A549 (cell line): ENCODE measurements around the gene NFKB2. TPM values are rescaled to one million over a fixed set of nuclear protein-coding genes. Genes with fewer than 3 reads are reported as not detected.

Source experiments
- ATAC-seq, 2 experiments: fragments of 200-7000 bp in 1 of 2; fragments of >200 bp in 1 of 2; cut with Nextera tagmentation in 1 of 2; cut with Tn5 transposase in 1 of 2; 3 replicates each; pipeline versions ENCODE4 v1.8.0 to v1.9.1; 2018 to 2020; ENCODE audit warnings: mild to moderate bottlenecking in 1 of 2, moderate library complexity in 1 of 2
- CTCF ChIA-PET: fragments of 300-600 bp; sonication (Branson Sonifier 250); formaldehyde crosslinking; extraction: SDS; loops from one replicate; lab custom pipeline; 2021; ENCODE audit warnings: antibody characterized with exemption, inconsistent platforms; lab: Yijun Ruan, JAX
- POLR2A ChIA-PET: fragments of 350-600 bp; formaldehyde crosslinking; extraction: SDS; loops from one replicate; lab custom pipeline; 2021; ENCODE audit warnings: antibody characterized with exemption, inconsistent platforms; lab: Yijun Ruan, JAX
- DNase-seq, 2 experiments: peaks; one replicate each; pipeline versions ENCODE4 v3.0.0 to v3.0.0-alpha.2; 2011 to 2016; ENCODE audit warnings: low read depth in 1 of 2, low spot score in 1 of 2
- FAIRE-seq: peaks from 2 replicates; lab custom pipeline; 2011; peaks lifted over from hg19 to GRCh38; lab: Jason Lieb, UNC
- H3K27ac ChIP-seq, 2 experiments: fragments of >200 bp; sonication (Bioruptor Twin); formaldehyde crosslinking; 3 replicates each; pipeline ENCODE4 v1.5.1; 2016 to 2017
- H3K4me1 ChIP-seq: fragments of >200 bp; sonication (Bioruptor Twin); formaldehyde crosslinking; 3 replicates; pipeline ENCODE4 v1.6.1; 2016
- H3K4me2 ChIP-seq: fragments of >200 bp; sonication (Bioruptor Twin); formaldehyde crosslinking; 3 replicates; pipeline ENCODE4 v1.6.1; 2016
- H3K4me3 ChIP-seq: fragments of >200 bp; sonication (Bioruptor Twin); formaldehyde crosslinking; 3 replicates; pipeline ENCODE4 v1.5.1; 2016
- H3K9me3 ChIP-seq: fragments of >200 bp; sonication (Bioruptor Twin); formaldehyde crosslinking; 3 replicates; pipeline ENCODE4 v1.6.1; 2016
- BHLHE40 ChIP-seq: IDR thresholded peaks from 2 replicates; pipeline ENCODE4 v1.6.1; 2012; ENCODE audit warnings: low read depth, low read length, inconsistent platforms
- CHD4 ChIP-seq: fragments of 200-600 bp; sonication (generic); IDR thresholded peaks from 2 replicates; pipeline ENCODE4 v1.6.1; 2016; ENCODE audit warnings: antibody characterized with exemption, mild to moderate bottlenecking, borderline replicate concordance
- EHF ChIP-seq: fragments of 250-450 bp; sonication (Bioruptor Pico); IDR thresholded peaks from 2 replicates; pipeline ENCODE4 v1.5.0; 2020; ENCODE audit warnings: mild to moderate bottlenecking
- FOSB ChIP-seq: fragments of 250-450 bp; sonication (Bioruptor Pico); IDR thresholded peaks from 2 replicates; pipeline ENCODE4 v1.5.0; 2020; ENCODE audit warnings: mild to moderate bottlenecking, moderate library complexity
- GATA3 ChIP-seq: IDR thresholded peaks from 2 replicates; pipeline ENCODE4 v1.6.1; 2012; ENCODE audit warnings: borderline replicate concordance
- HDAC2 ChIP-seq: fragments of 200-600 bp; sonication (generic); IDR thresholded peaks from 2 replicates; pipeline ENCODE4 v1.6.1; 2016
- HOXB13 ChIP-seq: fragments of 250-450 bp; sonication (Bioruptor Pico); IDR thresholded peaks from 2 replicates; pipeline ENCODE4 v1.5.0; 2020; ENCODE audit warnings: low read depth, mild to moderate bottlenecking, moderate library complexity
- JUN ChIP-seq, 2 experiments: fragments of >200 bp; sonication (Bioruptor Twin); formaldehyde crosslinking; IDR thresholded peaks; 2 replicates in 1 of 2; 3 replicates in 1 of 2; pipeline ENCODE4 v1.6.1; 2016 to 2017
- KDM1A ChIP-seq: fragments of 200-600 bp; sonication (generic); IDR thresholded peaks from 2 replicates; pipeline ENCODE4 v1.6.1; 2016; ENCODE audit warnings: low read depth, mild to moderate bottlenecking
- NPAS2 ChIP-seq: fragments of 250-450 bp; sonication (Bioruptor Pico); IDR thresholded peaks from 2 replicates; pipeline ENCODE4 v1.8.0; 2022; ENCODE audit warnings: mild to moderate bottlenecking, moderate library complexity, borderline replicate concordance
- PHF8 ChIP-seq: fragments of 200-600 bp; sonication (generic); IDR thresholded peaks from 2 replicates; pipeline ENCODE4 v1.6.1; 2016; ENCODE audit warnings: low read depth, mild to moderate bottlenecking, antibody characterized with exemption, moderate library complexity, borderline replicate concordance
- POLR2AphosphoS2 ChIP-seq: conservative IDR thresholded peaks from 2 replicates; pipeline ENCODE4 v1.6.1; 2012; ENCODE audit warnings: low read length, improper control_type of control experiment, inconsistent platforms
- RFX5 ChIP-seq: fragments of 450-650 bp; IDR thresholded peaks from 2 replicates; pipeline ENCODE4 v1.7.1; 2014; ENCODE audit warnings: antibody characterized with exemption, mild to moderate bottlenecking, moderate library complexity
- SMC3 ChIP-seq: fragments of >200 bp; sonication (Bioruptor Twin); formaldehyde crosslinking; IDR thresholded peaks from 3 replicates; pipeline ENCODE4 v1.6.1; 2018; ENCODE audit warnings: inconsistent platforms
- SREBF2 ChIP-seq: fragments of 450-650 bp; IDR thresholded peaks from 2 replicates; pipeline ENCODE4 v1.6.1; 2014; ENCODE audit warnings: mild to moderate bottlenecking, moderate library complexity
- ZNF302 ChIP-seq: fragments of 250-450 bp; sonication (Bioruptor Pico); IDR thresholded peaks from 2 replicates; pipeline ENCODE4 v1.9.0; 2021; ENCODE audit warnings: inconsistent platforms, mild to moderate bottlenecking, moderate library complexity
- WGBS: methylation state at CpG from one replicate; pipeline ENCODE4 v1.1.6; 2017; ENCODE audit errors: missing lambda C conversion rate; 5-methylcytosine and 5-hydroxymethylcytosine counted together
- polyA plus RNA-seq, 4 experiments: library from polyadenylated mRNA; depleted of rRNA in 3 of 4; stranded (reverse); fragments of >200 nt; fragmentation: RNase III in 1 of 4; extraction: RNeasy Plus Mini Kit Qiagen cat#74134 plus additional on column Dnase treatment in 1 of 4; gene quantifications; 2 replicates in 3 of 4; 3 replicates in 1 of 4; pipeline ENCODE4 v1.2.3, GENCODE V29; 2011 to 2017
- small RNA-seq, 6 experiments: library from RNA; depleted of rRNA; stranded (forward); fragments of <200 nt; gene quantifications; one replicate each; pipeline ENCODE3, GENCODE V24; 2012
- TF ChIP-seq, protein P1 (sequence below): fragments of 150-350 bp; IDR thresholded peaks from 2 replicates; pipeline ENCODE4 v1.6.1; 2014; ENCODE audit warnings: low read depth, mild to moderate bottlenecking, low read length
- TF ChIP-seq, protein P2 (sequence below): IDR thresholded peaks from 2 replicates; pipeline ENCODE4 v1.6.1; 2012; ENCODE audit warnings: low read depth, borderline replicate concordance
- TF ChIP-seq, protein P3 (sequence below): fragments of >200 bp; sonication (Bioruptor Twin); formaldehyde crosslinking; IDR thresholded peaks from 2 replicates; pipeline ENCODE4 v1.6.1; 2016

The NFKB2 gene
- polyA plus RNA-seq, 2 of the 4 experiments (the other 2 are of a cell fraction), result 27.6 to 35.7 TPM

DNA sequence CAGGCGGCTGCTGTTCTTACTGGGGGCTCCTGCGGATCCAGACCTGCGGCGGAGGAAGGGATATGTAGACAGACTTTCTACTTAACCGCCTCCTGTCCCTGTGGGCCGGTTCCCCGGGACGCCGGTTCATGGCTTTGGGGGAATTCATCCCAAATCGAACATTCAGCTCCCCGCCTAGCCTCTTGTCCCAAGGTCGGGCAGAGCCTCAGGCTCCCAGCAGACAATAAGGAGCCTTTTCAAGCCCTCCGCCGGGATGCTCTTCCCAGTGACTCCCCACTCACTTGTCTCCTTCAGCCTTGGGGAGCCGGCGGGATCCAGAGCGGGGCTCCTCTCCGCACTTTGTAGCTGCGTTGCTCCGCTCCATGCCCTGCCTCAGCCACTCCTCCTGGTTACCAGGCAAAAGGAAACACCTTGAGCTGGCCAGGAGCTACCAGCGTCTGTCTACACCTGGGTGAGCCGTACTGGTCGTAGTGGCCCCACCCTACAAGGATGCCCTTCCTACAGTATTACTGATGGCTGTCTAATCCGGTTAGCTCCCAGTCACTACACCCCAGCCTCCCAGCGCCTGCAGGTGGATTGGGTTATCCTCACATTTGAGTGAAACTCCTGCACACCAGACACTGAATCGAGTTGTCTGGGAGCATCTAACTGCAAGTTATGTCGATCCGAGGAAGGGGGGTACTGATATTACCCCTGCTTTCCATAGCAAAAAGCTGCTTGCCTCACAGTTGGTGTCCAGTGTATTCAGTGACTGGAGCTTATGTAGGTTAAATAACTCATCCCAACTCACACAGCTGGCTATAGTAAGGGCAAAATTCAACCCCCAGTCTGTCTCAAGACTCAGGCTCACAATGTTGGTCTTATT is 55.8 kb downstream of the NFKB2 start, which contains the start of gene C10orf95:
Gene C10orf95 (minus strand): TSS at position 439 of the 865 bp plus-strand sequence. CDS start 450 bp downstream, outside the sequence.
- Histone ChIP-seq H3K4me1 (peaks cover 54% of the 10 kb centered on the region), H3K4me3 (peak within 1 kb of the TSS; percentile 97), H3K27ac (peak within 1 kb of the TSS; percentile 89 to 95), H3K9me3 (no peaks in the 10 kb centered on the region), H3K4me2 (peak within 1 kb of the TSS; percentile 87)
- ChIA-PET CTCF (interaction anchor here (1.0 to 3.7 kb wide), 15 partner anchors 10 to 282 kb away, joined by 3 to 20 read pairs (median 6); partner anchors contain the start of gene CUEDC2), POLR2A (interaction anchor here (0.6 to 2.1 kb wide), 11 partner anchors 9 to 282 kb away, joined by 3 to 9 read pairs (median 4); partner anchors contain the start of gene CUEDC2)
- WGBS, result 64% methylated on average over 25 of the region's 28 CpGs
- FAIRE-seq (no peak), DNase-seq (no peak), ATAC-seq (peak in 1 of 2 experiments; percentile 5; a peak in 2 of 6 replicates)
- TF ChIP-seq, protein P1, sequence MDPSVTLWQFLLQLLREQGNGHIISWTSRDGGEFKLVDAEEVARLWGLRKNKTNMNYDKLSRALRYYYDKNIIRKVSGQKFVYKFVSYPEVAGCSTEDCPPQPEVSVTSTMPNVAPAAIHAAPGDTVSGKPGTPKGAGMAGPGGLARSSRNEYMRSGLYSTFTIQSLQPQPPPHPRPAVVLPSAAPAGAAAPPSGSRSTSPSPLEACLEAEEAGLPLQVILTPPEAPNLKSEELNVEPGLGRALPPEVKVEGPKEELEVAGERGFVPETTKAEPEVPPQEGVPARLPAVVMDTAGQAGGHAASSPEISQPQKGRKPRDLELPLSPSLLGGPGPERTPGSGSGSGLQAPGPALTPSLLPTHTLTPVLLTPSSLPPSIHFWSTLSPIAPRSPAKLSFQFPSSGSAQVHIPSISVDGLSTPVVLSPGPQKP, result no peak
- TF ChIP-seq SREBF2, result no peak
- no peak for TF ChIP-seq RFX5
- no peak for TF ChIP-seq FOSB (CRISPR knock-in tag)
- no peak; the same call in 1 of the 2 replicates for TF ChIP-seq PHF8
- TF ChIP-seq, protein P2, sequence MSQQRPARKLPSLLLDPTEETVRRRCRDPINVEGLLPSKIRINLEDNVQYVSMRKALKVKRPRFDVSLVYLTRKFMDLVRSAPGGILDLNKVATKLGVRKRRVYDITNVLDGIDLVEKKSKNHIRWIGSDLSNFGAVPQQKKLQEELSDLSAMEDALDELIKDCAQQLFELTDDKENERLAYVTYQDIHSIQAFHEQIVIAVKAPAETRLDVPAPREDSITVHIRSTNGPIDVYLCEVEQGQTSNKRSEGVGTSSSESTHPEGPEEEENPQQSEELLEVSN, result no peak
- TF ChIP-seq HOXB13, result no peak
- TF ChIP-seq KDM1A, result no peak
- TF ChIP-seq BHLHE40, result no peak
- TF ChIP-seq GATA3, result no peak
- no peak for TF ChIP-seq HDAC2
- no peak for TF ChIP-seq JUN (IDR thresholded peaks at IDR 0.05)
- no peak for TF ChIP-seq NPAS2 (CRISPR knock-in tag)
- TF ChIP-seq EHF (CRISPR knock-in tag), result no peak
- no peak for TF ChIP-seq SMC3
- TF ChIP-seq POLR2AphosphoS2, result no peak
- TF ChIP-seq ZNF302 (CRISPR knock-in tag), result no peak
- TF ChIP-seq, protein P3, sequence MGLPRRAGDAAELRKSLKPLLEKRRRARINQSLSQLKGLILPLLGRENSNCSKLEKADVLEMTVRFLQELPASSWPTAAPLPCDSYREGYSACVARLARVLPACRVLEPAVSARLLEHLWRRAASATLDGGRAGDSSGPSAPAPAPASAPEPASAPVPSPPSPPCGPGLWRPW, result no peak
- no peak for TF ChIP-seq CHD4

Small RNAs within 50 kb of the gene (small RNA-seq; reads per million reads assigned to genes)
- 1.4 to 113 (median 78.9) reads per million in 6 experiments for gene MIR146B

Other genes with a start within 250 kb of the NFKB2 start
- 128 and 188 TPM in 2 replicates for gene NOLC1, start 243.3 kb upstream of the NFKB2 start, polyA plus RNA-seq (2011; rRNA removed)
- 123 to 155 TPM (median 129 TPM) in 3 replicates for gene NOLC1, start 243.3 kb upstream of the NFKB2 start, polyA plus RNA-seq (2017; fragmentation: RNase III; extraction: RNeasy Plus Mini Kit Qiagen cat#74134 plus additional on column Dnase treatment)
- 0.53 and 0.86 TPM in 2 replicates for gene ELOVL3, start 169.4 kb upstream of the NFKB2 start, polyA plus RNA-seq (2011; rRNA removed)
- 0.22 to 0.41 TPM (median 0.30 TPM) in 3 replicates for gene ELOVL3, start 169.4 kb upstream of the NFKB2 start, polyA plus RNA-seq (2017; fragmentation: RNase III; extraction: RNeasy Plus Mini Kit Qiagen cat#74134 plus additional on column Dnase treatment)
- not detected in 2 replicates for gene PITX3, start 154.2 kb upstream of the NFKB2 start, polyA plus RNA-seq (2011; rRNA removed)
- gene PITX3, start 154.2 kb upstream of the NFKB2 start, polyA plus RNA-seq (2017; fragmentation: RNase III; extraction: RNeasy Plus Mini Kit Qiagen cat#74134 plus additional on column Dnase treatment), result 0.09 TPM in 1 of 3 replicates, not detected in the others
- gene GBF1, start 150.2 kb upstream of the NFKB2 start, polyA plus RNA-seq (2011; rRNA removed), result 21.3 and 34.7 TPM in 2 replicates
- 20.4 to 22.2 TPM (median 22.1 TPM) in 3 replicates for gene GBF1, start 150.2 kb upstream of the NFKB2 start, polyA plus RNA-seq (2017; fragmentation: RNase III; extraction: RNeasy Plus Mini Kit Qiagen cat#74134 plus additional on column Dnase treatment)
- gene PSD, start 23.1 kb downstream of the NFKB2 start, polyA plus RNA-seq (2011; rRNA removed), result 0.14 and 0.19 TPM in 2 replicates
- 0.42 to 0.75 TPM (median 0.70 TPM) in 3 replicates for gene PSD, start 23.1 kb downstream of the NFKB2 start, polyA plus RNA-seq (2017; fragmentation: RNase III; extraction: RNeasy Plus Mini Kit Qiagen cat#74134 plus additional on column Dnase treatment)
- gene FBXL15, start 25.1 kb downstream of the NFKB2 start, polyA plus RNA-seq (2011; rRNA removed), result 3.7 and 4.8 TPM in 2 replicates
- 8.7 to 10.4 TPM (median 9.4 TPM) in 3 replicates for gene FBXL15, start 25.1 kb downstream of the NFKB2 start, polyA plus RNA-seq (2017; fragmentation: RNase III; extraction: RNeasy Plus Mini Kit Qiagen cat#74134 plus additional on column Dnase treatment)
- 42.5 and 43.7 TPM in 2 replicates for gene CUEDC2, start 36.9 kb downstream of the NFKB2 start, polyA plus RNA-seq (2011; rRNA removed)
- gene CUEDC2, start 36.9 kb downstream of the NFKB2 start, polyA plus RNA-seq (2017; fragmentation: RNase III; extraction: RNeasy Plus Mini Kit Qiagen cat#74134 plus additional on column Dnase treatment), result 52.1 to 69.3 TPM (median 67.4 TPM) in 3 replicates
- 0.09 and 0.12 TPM in 2 replicates for gene C10orf95, start 55.8 kb downstream of the NFKB2 start, polyA plus RNA-seq (2011; rRNA removed)
- 0.07 to 0.13 TPM (median 0.07 TPM) in 3 replicates for gene C10orf95, start 55.8 kb downstream of the NFKB2 start, polyA plus RNA-seq (2017; fragmentation: RNase III; extraction: RNeasy Plus Mini Kit Qiagen cat#74134 plus additional on column Dnase treatment)
- 114 and 135 TPM in 2 replicates for gene ACTR1A, start 107.0 kb downstream of the NFKB2 start, polyA plus RNA-seq (2011; rRNA removed)
- gene ACTR1A, start 107.0 kb downstream of the NFKB2 start, polyA plus RNA-seq (2017; fragmentation: RNase III; extraction: RNeasy Plus Mini Kit Qiagen cat#74134 plus additional on column Dnase treatment), result 81.3 to 86.1 TPM (median 85.8 TPM) in 3 replicates
- gene SUFU, start 108.3 kb downstream of the NFKB2 start, polyA plus RNA-seq (2011; rRNA removed), result 3.7 and 4.5 TPM in 2 replicates
- 4.6 to 5.5 TPM (median 5.4 TPM) in 3 replicates for gene SUFU, start 108.3 kb downstream of the NFKB2 start, polyA plus RNA-seq (2017; fragmentation: RNase III; extraction: RNeasy Plus Mini Kit Qiagen cat#74134 plus additional on column Dnase treatment)
- gene TRIM8, start 248.8 kb downstream of the NFKB2 start, polyA plus RNA-seq (2011; rRNA removed), result 26.6 and 32.5 TPM in 2 replicates
- gene TRIM8, start 248.8 kb downstream of the NFKB2 start, polyA plus RNA-seq (2017; fragmentation: RNase III; extraction: RNeasy Plus Mini Kit Qiagen cat#74134 plus additional on column Dnase treatment), result 21.1 to 22.8 TPM (median 21.2 TPM) in 3 replicates